Common myeloid progenitor, CD34-positive (primary cell): ENCODE measurements around the gene PHF21A.

Experiments
- CTCF ChIA-PET: fragments of 350-600 bp; sonication (Branson Sonifier 250); formaldehyde crosslinking; loops from one replicate; lab custom pipeline; 2021; ENCODE audit warnings: antibody characterized with exemption; lab: Charles Lee
- POLR2A ChIA-PET: fragments of 350-600 bp; sonication (Branson Sonifier 250); formaldehyde crosslinking; loops from one replicate; lab custom pipeline; 2021; ENCODE audit warnings: antibody characterized with exemption; lab: Charles Lee
- DNase-seq, 3 donors: peaks; one replicate each; pipeline versions ENCODE4 v3.0.0 to v3.0.0-alpha.2; 2013
- H3K27ac ChIP-seq, 2 experiments: 1 replicate in 1 of 2; 2 replicates in 1 of 2; pipeline ENCODE4 v1.7.0; 2013; ENCODE audit warnings: inconsistent platforms in 2 of 2, low read length in 2 of 2, mild to moderate bottlenecking in 2 of 2, low read depth in 1 of 2, moderate library complexity in 1 of 2; ENCODE audit not compliant: severe bottlenecking in 2 of 2, insufficient read depth in 1 of 2, poor library complexity in 1 of 2
- H3K27me3 ChIP-seq, 5 experiments: replicated peaks in 2 of 5; 1 replicate in 3 of 5; 2 replicates in 2 of 5; pipeline versions ENCODE4 v1.6.1 to v1.7.0; 2013; ENCODE audit warnings: low read length in 4 of 5, mild to moderate bottlenecking in 2 of 5, moderate library complexity in 2 of 5, inconsistent platforms in 1 of 5; ENCODE audit not compliant: insufficient read depth in 5 of 5, control insufficient read depth in 4 of 5
- H3K36me3 ChIP-seq, 4 experiments: 1 replicate in 2 of 4; 2 replicates in 2 of 4; pipeline versions ENCODE4 v1.6.1 to v1.7.0; 2013; ENCODE audit warnings: low read length in 3 of 4, control low read depth in 1 of 4, mild to moderate bottlenecking in 1 of 4; ENCODE audit not compliant: control insufficient read depth in 4 of 4, insufficient read depth in 4 of 4
- H3K4me1 ChIP-seq, 4 experiments: 1 replicate in 3 of 4; 2 replicates in 1 of 4; pipeline versions ENCODE4 v1.6.1 to v1.7.1; 2013; ENCODE audit warnings: low read length in 3 of 4, mild to moderate bottlenecking in 3 of 4, control low read depth in 1 of 4, inconsistent platforms in 1 of 4, moderate library complexity in 1 of 4; ENCODE audit not compliant: control insufficient read depth in 4 of 4, insufficient read depth in 4 of 4; ENCODE audit errors: control extremely low read depth in 1 of 4
- H3K4me3 ChIP-seq, 7 experiments: 1 replicate in 4 of 7; 2 replicates in 3 of 7; pipeline versions ENCODE4 v1.5.1 to v1.7.0; 2013; ENCODE audit warnings: mild to moderate bottlenecking in 7 of 7, low read length in 6 of 7, moderate library complexity in 6 of 7, inconsistent platforms in 2 of 7, low read depth in 2 of 7, control low read depth in 1 of 7; ENCODE audit not compliant: insufficient read depth in 4 of 7, control insufficient read depth in 1 of 7; ENCODE audit errors: extremely low read depth in 1 of 7
- H3K9me3 ChIP-seq, 5 experiments: 1 replicate in 4 of 5; 2 replicates in 1 of 5; pipeline versions ENCODE4 v1.6.1 to v1.7.1; 2013; ENCODE audit warnings: low read length in 4 of 5, mild to moderate bottlenecking in 2 of 5, inconsistent platforms in 1 of 5, low read depth in 1 of 5, moderate library complexity in 1 of 5; ENCODE audit not compliant: control insufficient read depth in 4 of 5, insufficient read depth in 2 of 5; ENCODE audit errors: control extremely low read depth in 1 of 5
- WGBS: methylation state at CpG from one replicate; pipeline ENCODE4 v1.1.5; 2013; ENCODE audit not compliant: insufficient coverage; 5-methylcytosine and 5-hydroxymethylcytosine counted together

The PHF21A gene

DNA sequence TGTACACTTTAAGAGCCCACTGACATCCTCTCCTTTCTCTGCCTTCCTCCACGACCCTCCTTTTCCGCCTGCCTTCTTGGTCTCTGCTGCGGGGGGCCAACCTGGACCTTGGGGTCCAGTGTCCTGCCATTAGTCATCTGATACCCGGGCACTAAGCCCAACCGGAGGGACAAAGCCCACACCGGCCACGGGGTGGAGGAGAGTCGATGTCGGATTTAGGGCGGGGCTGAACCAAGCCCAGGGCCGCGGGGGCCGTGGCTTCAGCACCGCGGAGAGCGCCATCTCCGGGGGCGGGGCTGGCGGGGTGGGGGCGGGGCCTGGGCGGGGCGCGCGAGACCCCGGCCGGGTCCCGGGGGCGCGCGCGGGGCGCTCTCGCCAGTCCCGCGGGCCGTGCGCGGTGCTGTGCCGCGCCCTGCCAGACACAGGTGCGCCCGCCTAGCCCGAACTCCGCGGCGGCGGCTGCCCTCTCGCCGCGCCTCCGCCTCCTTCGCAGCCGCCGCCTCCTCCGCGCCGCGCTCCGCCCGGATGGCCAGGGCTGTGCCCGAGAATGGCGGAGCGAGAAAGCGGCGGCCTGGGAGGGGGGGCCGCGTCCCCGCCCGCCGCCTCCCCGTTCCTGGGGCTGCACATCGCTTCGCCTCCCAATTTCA lies 235.9 kb downstream of the PHF21A start, which contains the start of gene MAPK8IP1:
MAPK8IP1 (plus strand) TSS at position 378 of the 647 bp plus-strand sequence; CDS start at position 548, 170 bp downstream.
- H3K4me3 ChIP-seq: peak within 1 kb of the TSS; percentile 46 to 71 (median 56)
- H3K27ac ChIP-seq: no peak within 1 kb of the TSS
- CTCF ChIA-PET: interaction anchor here (1.2 kb wide), 1 partner anchor 10 kb away, joined by 3 read pairs; no protein-coding TSS in a partner anchor
- H3K4me1 ChIP-seq: peaks cover 3 to 13% (median 9%) of the 10 kb centered on the region in 4 experiments
- peaks cover 5 to 24% (median 13%) of the 10 kb centered on the region in 4 experiments for H3K36me3 ChIP-seq
- POLR2A ChIA-PET: no interaction called here
- H3K27me3 ChIP-seq: peaks cover 0 to 40% (median 8%) of the 10 kb centered on the region in 5 experiments
- H3K9me3 ChIP-seq: no peaks in the 10 kb centered on the region
- DNase-seq: peak; percentile 22 to 59 (median 51)
- WGBS: 1% methylated on average over 65 of the region's 73 CpGs

DNA sequence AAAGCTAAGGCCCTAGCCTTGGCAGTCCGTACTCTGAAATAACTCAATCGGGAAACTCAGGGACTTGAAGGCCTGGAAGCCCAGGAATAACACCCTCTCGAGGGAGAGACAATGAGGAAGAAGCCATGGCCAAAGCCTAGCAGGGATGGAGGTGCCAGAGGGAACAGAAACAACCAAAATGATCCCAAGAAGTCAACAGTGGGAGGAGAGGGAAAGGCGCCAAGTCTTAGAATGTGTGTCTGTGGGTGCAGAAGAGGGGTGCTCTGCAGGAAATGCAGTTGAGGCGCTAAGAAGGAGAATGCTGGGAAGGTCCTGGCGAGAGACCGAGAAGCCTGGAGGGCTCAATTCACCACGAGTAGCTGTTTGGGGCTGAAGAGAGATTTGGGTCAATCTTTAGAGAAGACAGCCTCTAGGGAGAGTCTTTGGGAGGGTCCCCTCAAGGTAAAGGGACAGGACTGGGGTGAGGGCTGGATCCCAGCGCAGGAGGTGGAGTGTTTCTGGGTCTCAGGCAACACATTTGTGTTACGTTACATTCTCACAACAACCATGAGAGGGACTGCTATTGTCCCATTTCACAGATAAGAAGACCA lies 236.6 kb downstream of the PHF21A start:
- 98% methylated on average over 6 of the region's 10 CpGs for WGBS
- Histone ChIP-seq H3K27ac (no peak overlapping the region), H3K4me3 (peak overlapping the region in 3 of 7 experiments; percentile 28 to 71 (median 58)), H3K36me3 (peaks cover 5 to 29% (median 15%) of the 10 kb centered on the region in 4 experiments), H3K9me3 (no peaks in the 10 kb centered on the region), H3K4me1 (peaks cover 3 to 13% (median 9%) of the 10 kb centered on the region in 4 experiments), H3K27me3 (peaks cover 0 to 35% (median 8%) of the 10 kb centered on the region in 5 experiments)
- DNase-seq: no peak
- ChIA-PET POLR2A (no interaction called here), CTCF (interaction anchor here (1.2 to 2.5 kb wide), 3 partner anchors 9 to 81 kb away, joined by 3 to 11 read pairs (median 3); no protein-coding TSS in a partner anchor)
